Epithelial cell of esophagus (primary cell): ENCODE data around the gene KPNA4.

Experiments used
- DNase-seq: peaks from one replicate; pipeline ENCODE4 v3.0.0; 2010; ENCODE audit warnings: low read depth
- H3K4me3 ChIP-seq: 2 replicates; pipeline ENCODE4 v1.5.1; 2011; ENCODE audit warnings: mild to moderate bottlenecking, low read length, control low read depth
- TF ChIP-seq, protein P1 (sequence below): IDR thresholded peaks from 2 replicates; pipeline ENCODE4 v1.5.1; 2011; ENCODE audit warnings: low read depth, mild to moderate bottlenecking, low read length, control low read depth, inconsistent platforms; ENCODE audit not compliant: insufficient read depth; ENCODE audit errors: missing control alignments

KPNA4 gene

DNA sequence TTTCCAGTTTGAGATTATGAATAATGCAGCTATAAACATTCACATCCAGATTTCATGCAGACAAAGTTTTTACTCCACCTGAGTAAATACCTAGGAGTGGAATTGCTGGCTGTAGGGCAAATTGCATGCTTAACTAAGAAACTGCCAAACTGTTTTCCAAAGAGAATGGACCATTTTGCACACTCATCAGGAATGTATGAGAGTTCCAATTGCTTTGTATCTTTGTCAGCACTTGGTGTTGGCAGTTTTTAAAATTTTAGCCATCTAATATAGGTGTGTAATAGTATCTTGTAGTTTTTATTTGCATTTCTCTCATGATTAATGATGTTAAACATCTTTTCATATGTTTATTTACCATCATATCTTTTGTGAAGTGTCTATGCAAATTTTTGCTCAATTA is 75.2 kb downstream of the KPNA4 start:
- TF ChIP-seq, protein P1, sequence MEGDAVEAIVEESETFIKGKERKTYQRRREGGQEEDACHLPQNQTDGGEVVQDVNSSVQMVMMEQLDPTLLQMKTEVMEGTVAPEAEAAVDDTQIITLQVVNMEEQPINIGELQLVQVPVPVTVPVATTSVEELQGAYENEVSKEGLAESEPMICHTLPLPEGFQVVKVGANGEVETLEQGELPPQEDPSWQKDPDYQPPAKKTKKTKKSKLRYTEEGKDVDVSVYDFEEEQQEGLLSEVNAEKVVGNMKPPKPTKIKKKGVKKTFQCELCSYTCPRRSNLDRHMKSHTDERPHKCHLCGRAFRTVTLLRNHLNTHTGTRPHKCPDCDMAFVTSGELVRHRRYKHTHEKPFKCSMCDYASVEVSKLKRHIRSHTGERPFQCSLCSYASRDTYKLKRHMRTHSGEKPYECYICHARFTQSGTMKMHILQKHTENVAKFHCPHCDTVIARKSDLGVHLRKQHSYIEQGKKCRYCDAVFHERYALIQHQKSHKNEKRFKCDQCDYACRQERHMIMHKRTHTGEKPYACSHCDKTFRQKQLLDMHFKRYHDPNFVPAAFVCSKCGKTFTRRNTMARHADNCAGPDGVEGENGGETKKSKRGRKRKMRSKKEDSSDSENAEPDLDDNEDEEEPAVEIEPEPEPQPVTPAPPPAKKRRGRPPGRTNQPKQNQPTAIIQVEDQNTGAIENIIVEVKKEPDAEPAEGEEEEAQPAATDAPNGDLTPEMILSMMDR: no peak
- no peak for DNase-seq
- H3K4me3 ChIP-seq: no peak overlapping the region

DNA sequence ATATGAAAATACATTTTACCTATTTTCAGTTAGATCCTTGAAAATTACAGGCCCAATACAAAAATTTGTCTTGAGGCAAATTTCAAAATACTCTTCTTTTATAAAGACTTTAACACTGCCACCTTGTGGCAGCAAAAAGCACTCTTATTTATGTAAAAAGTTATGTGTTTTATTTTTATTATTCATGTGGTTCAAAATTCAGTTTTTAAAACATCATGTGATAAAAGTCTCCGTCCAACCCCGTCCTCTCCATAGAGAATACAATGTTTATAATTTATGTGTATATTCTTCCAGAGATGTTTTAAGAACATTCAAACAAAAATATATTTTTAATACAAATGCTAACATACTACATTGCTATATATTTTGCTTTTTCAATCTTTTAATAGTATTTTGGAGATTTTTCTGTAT is 78.9 kb downstream of the KPNA4 start:
- H3K4me3 ChIP-seq: no peak overlapping the region
- TF ChIP-seq, protein P1: peak; percentile 37
- peak; percentile 56 for DNase-seq

DNA sequence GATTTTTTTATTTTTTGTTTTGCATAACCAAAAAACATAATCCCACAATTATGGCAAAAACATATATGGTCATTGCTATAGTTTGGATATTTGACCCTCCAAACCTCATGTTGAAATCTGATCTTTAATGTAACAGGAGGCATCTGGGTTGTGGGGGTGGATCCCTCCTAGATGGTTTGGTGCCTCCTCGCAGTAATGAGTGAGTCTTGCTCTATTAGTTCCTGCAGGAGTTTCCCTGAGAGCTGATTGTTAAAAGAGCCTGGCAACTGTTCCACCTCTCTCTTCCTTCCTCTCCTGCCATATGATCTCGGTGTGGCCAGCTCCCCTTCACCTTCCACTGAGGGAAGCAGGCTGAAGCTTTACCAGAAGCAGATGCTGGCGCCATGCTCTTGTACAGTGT is 82.6 kb downstream of the KPNA4 start:
- DNase-seq: no peak
- TF ChIP-seq, protein P1: no peak
- H3K4me3 ChIP-seq: no peak overlapping the region

DNA sequence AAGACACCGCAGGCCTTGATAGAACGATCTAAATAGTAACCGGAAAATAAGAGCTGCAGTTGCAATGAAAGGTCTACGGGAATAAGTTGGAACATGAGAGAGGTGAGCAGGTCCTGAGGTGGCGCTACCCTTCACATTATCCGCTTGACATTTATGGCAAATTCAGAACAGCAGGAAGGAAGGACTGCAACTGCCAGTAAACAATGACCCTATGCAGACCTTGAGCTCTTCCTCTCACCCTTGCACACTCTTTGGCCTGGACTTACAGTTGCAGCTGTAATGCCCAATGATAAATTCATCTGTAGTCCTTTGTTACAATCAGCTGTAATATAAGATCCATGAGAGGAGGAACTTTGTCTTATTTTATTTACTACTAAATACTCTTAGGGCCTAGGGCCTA is 83.5 kb downstream of the KPNA4 start:
- TF ChIP-seq, protein P1: no peak
- no peak for DNase-seq
- no peak overlapping the region for H3K4me3 ChIP-seq

DNA sequence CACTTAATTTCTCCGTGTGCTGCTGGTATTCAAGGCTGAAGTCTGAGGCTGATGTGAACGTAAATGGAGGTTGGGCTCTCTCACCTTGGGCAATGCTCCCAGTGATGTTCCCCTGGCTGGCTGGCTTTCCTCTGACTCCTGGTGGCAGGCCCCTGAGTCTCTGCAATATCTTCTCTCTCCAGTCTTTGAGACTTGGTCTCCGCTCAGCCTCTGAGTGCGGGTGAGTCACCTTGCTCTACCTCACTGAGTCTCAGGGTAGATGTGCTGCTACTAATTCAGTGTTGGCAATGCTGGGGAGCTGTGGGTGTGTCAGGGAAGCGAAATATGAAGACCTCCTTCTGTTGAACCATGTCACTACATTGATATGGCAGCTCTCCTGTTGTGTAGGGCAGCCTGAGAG is 84.4 kb downstream of the KPNA4 start:
- H3K4me3 ChIP-seq: no peak overlapping the region
- DNase-seq: peak; percentile 24
- TF ChIP-seq, protein P1: no peak

DNA sequence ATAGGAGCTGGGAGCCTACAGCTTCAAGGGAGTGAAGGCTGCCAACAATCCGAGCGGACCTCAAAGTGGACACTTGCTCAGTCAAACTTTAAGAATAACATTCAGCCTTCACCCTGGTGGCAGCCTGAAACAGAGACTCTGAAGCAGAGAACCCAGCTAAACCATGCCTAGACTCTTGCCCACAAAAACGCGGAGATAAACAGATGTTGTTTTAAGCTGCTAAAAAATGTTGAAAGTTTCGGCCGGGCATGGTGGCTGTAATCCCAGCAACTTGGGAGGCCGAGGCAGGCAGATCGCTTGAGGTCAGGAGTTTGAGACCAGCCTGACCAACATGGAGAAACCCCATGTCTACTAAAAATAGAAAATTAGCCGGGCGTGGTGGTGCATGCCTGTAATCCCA is 86.0 kb downstream of the KPNA4 start:
- no peak for DNase-seq
- no peak overlapping the region for H3K4me3 ChIP-seq
- TF ChIP-seq, protein P1: no peak

DNA sequence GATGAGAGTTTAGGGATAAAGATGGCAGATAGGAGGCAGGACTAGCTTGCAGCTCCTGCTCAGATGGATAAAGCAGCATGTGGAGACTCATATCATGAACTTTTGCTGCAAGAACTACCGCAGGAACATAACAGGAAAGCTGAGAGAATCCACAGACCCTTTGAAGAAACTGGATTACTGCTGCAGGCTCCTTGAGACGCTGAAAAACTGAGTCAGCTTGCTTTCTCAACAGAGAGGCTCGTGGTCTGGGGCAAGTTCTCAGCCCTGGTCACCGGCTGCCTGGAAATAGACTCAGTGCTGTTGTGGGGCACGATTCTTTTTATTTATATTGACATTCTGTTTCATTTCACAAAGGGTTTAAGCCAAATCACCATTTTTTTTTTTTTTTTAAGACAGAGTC is 87.0 kb downstream of the KPNA4 start:
- no peak overlapping the region for H3K4me3 ChIP-seq
- TF ChIP-seq, protein P1: no peak
- no peak for DNase-seq
